OCI-M2 (cell line): ENCODE measurements around the gene ZNF160.
"Not testable (repeated sequence)": the region's sequence is repeated elsewhere in the genome, so short reads cannot be mapped to it uniquely, and the experiment has no call there.

Experiments
- DNase-seq: peaks from one replicate; lab custom pipeline; 2025; ENCODE audit not compliant: unreplicated experiment; lab: John Stamatoyannopoulos, UW

The ZNF160 gene

GRCh38 chr19:53092723-53093122, 10.5 kb downstream of the ZNF160 start:
- DNase-seq: no peak

- no peak for DNase-seq
These were observed 11.6 kb downstream of the ZNF160 start for GRCh38 chr19:53091413-53092254.

GRCh38 chr19:53088091-53088490, 15.1 kb downstream of the ZNF160 start:
- DNase-seq: no peak

- DNase-seq: no peak
These were observed 16.3 kb downstream of the ZNF160 start for GRCh38 chr19:53086949-53087348.

GRCh38 chr19:53085496-53085895, 17.7 kb downstream of the ZNF160 start:
- no peak for DNase-seq

- DNase-seq: no peak
These were observed 20.3 kb downstream of the ZNF160 start for GRCh38 chr19:53082929-53083328.

GRCh38 chr19:53079313-53079924, 23.8 kb downstream of the ZNF160 start:
- no peak for DNase-seq

GRCh38 chr19:53078668-53079067, 24.6 kb downstream of the ZNF160 start:
- DNase-seq: no peak

GRCh38 chr19:53076984-53077383, 26.2 kb downstream of the ZNF160 start:
- no peak for DNase-seq

GRCh38 chr19:53068834-53069233, 34.4 kb downstream of the ZNF160 start:
- DNase-seq: no peak

- no peak for DNase-seq
These were observed 35.0 kb downstream of the ZNF160 start for GRCh38 chr19:53068199-53068598.

- no peak for DNase-seq
These were observed 45.2 kb downstream of the ZNF160 start for GRCh38 chr19:53057904-53058580.

- DNase-seq: no peak
These were observed 48.1 kb downstream of the ZNF160 start for GRCh38 chr19:53055117-53055516.

GRCh38 chr19:53047379-53047778, 55.8 kb downstream of the ZNF160 start:
- DNase-seq: no peak

GRCh38 chr19:53045536-53045935, 57.7 kb downstream of the ZNF160 start:
- DNase-seq: no peak

GRCh38 chr19:53041366-53041765, 61.9 kb downstream of the ZNF160 start:
- DNase-seq: no peak

- DNase-seq: no peak
These were observed 65.8 kb downstream of the ZNF160 start for GRCh38 chr19:53037101-53038097.

GRCh38 chr19:53034948-53035675, 68.1 kb downstream of the ZNF160 start:
- DNase-seq: no peak

GRCh38 chr19:53034054-53034453, 69.2 kb downstream of the ZNF160 start:
- no peak for DNase-seq

GRCh38 chr19:53028306-53028705, 74.9 kb downstream of the ZNF160 start:
- not testable (repeated sequence) for DNase-seq
